HEK293 (cell line): ENCODE data around the gene AZIN2.

Experiments used
- CTCF ChIA-PET: fragments of 350-600 bp; formaldehyde crosslinking; extraction: SDS; loops from one replicate; lab custom pipeline; 2021; ENCODE audit warnings: antibody characterized with exemption; lab: Yijun Ruan, JAX
- POLR2A ChIA-PET: fragments of 300-600 bp; formaldehyde crosslinking; extraction: SDS; loops from one replicate; lab custom pipeline; 2020; ENCODE audit warnings: antibody characterized with exemption, inconsistent platforms; lab: Yijun Ruan, JAX
- H3K27ac ChIP-seq: fragments of 200-500 bp; sonication (Bioruptor generic); 2 replicates; pipeline ENCODE4 v1.5.1; 2014; ENCODE audit warnings: low read depth, low read length, control low read depth, inconsistent platforms; ENCODE audit errors: extremely low read depth
- H3K36me3 ChIP-seq, 2 experiments: fragments of 200-500 bp in 1 of 2; sonication (Bioruptor generic) in 1 of 2; 1 replicate in 1 of 2; 2 replicates in 1 of 2; pipeline ENCODE4 v1.5.1; 2014 to 2017; ENCODE audit warnings: inconsistent platforms in 2 of 2, low read length in 2 of 2; ENCODE audit not compliant: control insufficient read depth in 2 of 2, insufficient read depth in 1 of 2
- H3K4me1 ChIP-seq: fragments of 200-500 bp; sonication (Bioruptor generic); 2 replicates; pipeline ENCODE4 v1.5.1; 2014; ENCODE audit warnings: mild to moderate bottlenecking, low read length, inconsistent platforms; ENCODE audit not compliant: control insufficient read depth, insufficient read depth
- H3K4me3 ChIP-seq: 2 replicates; pipeline ENCODE4 v1.5.1; 2011; ENCODE audit warnings: low read depth, mild to moderate bottlenecking, control low read depth, low read length, moderate library complexity
- H3K9me3 ChIP-seq: fragments of 200-500 bp; sonication (Bioruptor generic); 2 replicates; pipeline ENCODE4 v1.5.1; 2014; ENCODE audit warnings: low read depth, low read length, inconsistent platforms; ENCODE audit not compliant: control insufficient read depth, insufficient read depth
- GLI4 ChIP-seq: fragments of 450-650 bp; formaldehyde crosslinking; IDR thresholded peaks from 2 replicates; pipeline ENCODE4 v1.5.1; 2016; ENCODE audit warnings: missing biosample characterization, missing genetic modification characterization
- GLIS1 ChIP-seq: fragments of 450-650 bp; formaldehyde crosslinking; IDR thresholded peaks from 2 replicates; pipeline ENCODE4 v1.5.1; 2016; ENCODE audit warnings: missing biosample characterization, missing genetic modification characterization
- MZF1 ChIP-seq: fragments of 450-650 bp; formaldehyde crosslinking; IDR thresholded peaks from 2 replicates; pipeline ENCODE4 v1.5.1; 2017; ENCODE audit warnings: missing biosample characterization, missing genetic modification characterization, borderline replicate concordance
- OSR2 ChIP-seq: fragments of 450-650 bp; formaldehyde crosslinking; IDR thresholded peaks from 2 replicates; pipeline ENCODE4 v1.5.1; 2016; ENCODE audit warnings: missing biosample characterization, missing genetic modification characterization
- SP7 ChIP-seq: fragments of 450-650 bp; formaldehyde crosslinking; IDR thresholded peaks from 2 replicates; pipeline ENCODE4 v1.5.1; 2016; ENCODE audit warnings: missing biosample characterization, missing genetic modification characterization
- ZFHX2 ChIP-seq: fragments of 450-650 bp; formaldehyde crosslinking; conservative IDR thresholded peaks from 2 replicates; pipeline ENCODE4 v1.5.1; 2016; ENCODE audit warnings: missing biosample characterization, missing genetic modification characterization
- ZFP3 ChIP-seq: fragments of 450-650 bp; formaldehyde crosslinking; IDR thresholded peaks from 2 replicates; pipeline ENCODE4 v1.5.1; 2016; ENCODE audit warnings: low read depth, missing biosample characterization, missing genetic modification characterization
- ZNF16 ChIP-seq: fragments of 450-650 bp; formaldehyde crosslinking; IDR thresholded peaks from 2 replicates; pipeline ENCODE4 v1.5.1; 2016; ENCODE audit warnings: low read depth, missing biosample characterization, missing genetic modification characterization
- ZNF175 ChIP-seq: fragments of 450-650 bp; formaldehyde crosslinking; IDR thresholded peaks from 2 replicates; pipeline ENCODE4 v1.5.1; 2016; ENCODE audit warnings: missing biosample characterization, missing genetic modification characterization
- ZNF404 ChIP-seq: fragments of 450-650 bp; formaldehyde crosslinking; IDR thresholded peaks from 2 replicates; pipeline ENCODE4 v1.5.1; 2017; ENCODE audit warnings: missing biosample characterization, missing genetic modification characterization
- ZNF433 ChIP-seq: fragments of 450-650 bp; formaldehyde crosslinking; IDR thresholded peaks from 2 replicates; pipeline ENCODE4 v1.5.1; 2016; ENCODE audit warnings: missing biosample characterization, missing genetic modification characterization, low read depth
- ZNF473 ChIP-seq: fragments of 450-650 bp; formaldehyde crosslinking; IDR thresholded peaks from 2 replicates; pipeline ENCODE4 v1.5.1; 2017; ENCODE audit warnings: missing biosample characterization, missing genetic modification characterization
- ZNF510 ChIP-seq: fragments of 450-650 bp; formaldehyde crosslinking; IDR thresholded peaks from 2 replicates; pipeline ENCODE4 v1.5.1; 2018; ENCODE audit warnings: mild to moderate bottlenecking, missing genetic modification characterization, missing biosample characterization; ENCODE audit not compliant: insufficient replicate concordance
- ZNF529 ChIP-seq: fragments of 450-650 bp; formaldehyde crosslinking; IDR thresholded peaks from 2 replicates; pipeline ENCODE4 v1.5.1; 2017; ENCODE audit warnings: missing genetic modification characterization, missing biosample characterization; ENCODE audit not compliant: insufficient replicate concordance
- ZNF610 ChIP-seq: fragments of 450-650 bp; formaldehyde crosslinking; IDR thresholded peaks from 2 replicates; pipeline ENCODE4 v1.5.1; 2016; ENCODE audit warnings: missing biosample characterization, missing genetic modification characterization, borderline replicate concordance
- ZSCAN23 ChIP-seq: fragments of 450-650 bp; formaldehyde crosslinking; IDR thresholded peaks from 2 replicates; pipeline ENCODE4 v1.5.1; 2016; ENCODE audit warnings: missing biosample characterization, missing genetic modification characterization
- TF ChIP-seq, protein P1 (sequence below): fragments of 450-650 bp; formaldehyde crosslinking; IDR thresholded peaks from 2 replicates; pipeline ENCODE4 v1.5.1; 2016; ENCODE audit warnings: missing biosample characterization, missing genetic modification characterization
- TF ChIP-seq, protein P2 (sequence below): fragments of 450-650 bp; formaldehyde crosslinking; IDR thresholded peaks from 2 replicates; pipeline ENCODE4 v1.5.1; 2016; ENCODE audit warnings: missing biosample characterization, missing genetic modification characterization, borderline replicate concordance
- TF ChIP-seq, protein P3 (sequence below): fragments of 450-650 bp; formaldehyde crosslinking; IDR thresholded peaks from 2 replicates; pipeline ENCODE4 v1.5.1; 2016; ENCODE audit warnings: missing biosample characterization, missing genetic modification characterization
- TF ChIP-seq, protein P4 (sequence below): IDR thresholded peaks from 2 replicates; pipeline ENCODE4 v1.6.1; 2011; ENCODE audit warnings: mild to moderate bottlenecking, low read depth, low read length, borderline replicate concordance

AZIN2 gene

DNA sequence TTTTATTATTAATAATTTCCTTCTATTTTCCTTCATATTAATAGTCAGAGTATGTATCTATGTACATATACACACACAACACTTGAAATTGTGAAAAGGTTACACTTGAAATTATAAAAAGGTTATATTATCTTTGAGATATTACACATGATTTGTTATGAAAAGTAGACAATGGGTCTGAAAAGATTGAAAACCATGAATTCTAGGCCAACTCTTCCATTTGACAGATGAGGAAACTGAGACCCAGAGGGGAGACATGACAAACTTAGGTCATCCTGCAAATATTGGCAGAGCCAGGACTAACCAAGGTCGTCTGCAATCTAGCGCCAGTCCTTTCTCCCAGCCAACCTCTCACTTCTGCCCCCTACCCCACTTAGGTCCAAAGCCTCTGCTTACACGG is 67.7 kb downstream of the AZIN2 start (continued):
- TF ChIP-seq, protein P1, sequence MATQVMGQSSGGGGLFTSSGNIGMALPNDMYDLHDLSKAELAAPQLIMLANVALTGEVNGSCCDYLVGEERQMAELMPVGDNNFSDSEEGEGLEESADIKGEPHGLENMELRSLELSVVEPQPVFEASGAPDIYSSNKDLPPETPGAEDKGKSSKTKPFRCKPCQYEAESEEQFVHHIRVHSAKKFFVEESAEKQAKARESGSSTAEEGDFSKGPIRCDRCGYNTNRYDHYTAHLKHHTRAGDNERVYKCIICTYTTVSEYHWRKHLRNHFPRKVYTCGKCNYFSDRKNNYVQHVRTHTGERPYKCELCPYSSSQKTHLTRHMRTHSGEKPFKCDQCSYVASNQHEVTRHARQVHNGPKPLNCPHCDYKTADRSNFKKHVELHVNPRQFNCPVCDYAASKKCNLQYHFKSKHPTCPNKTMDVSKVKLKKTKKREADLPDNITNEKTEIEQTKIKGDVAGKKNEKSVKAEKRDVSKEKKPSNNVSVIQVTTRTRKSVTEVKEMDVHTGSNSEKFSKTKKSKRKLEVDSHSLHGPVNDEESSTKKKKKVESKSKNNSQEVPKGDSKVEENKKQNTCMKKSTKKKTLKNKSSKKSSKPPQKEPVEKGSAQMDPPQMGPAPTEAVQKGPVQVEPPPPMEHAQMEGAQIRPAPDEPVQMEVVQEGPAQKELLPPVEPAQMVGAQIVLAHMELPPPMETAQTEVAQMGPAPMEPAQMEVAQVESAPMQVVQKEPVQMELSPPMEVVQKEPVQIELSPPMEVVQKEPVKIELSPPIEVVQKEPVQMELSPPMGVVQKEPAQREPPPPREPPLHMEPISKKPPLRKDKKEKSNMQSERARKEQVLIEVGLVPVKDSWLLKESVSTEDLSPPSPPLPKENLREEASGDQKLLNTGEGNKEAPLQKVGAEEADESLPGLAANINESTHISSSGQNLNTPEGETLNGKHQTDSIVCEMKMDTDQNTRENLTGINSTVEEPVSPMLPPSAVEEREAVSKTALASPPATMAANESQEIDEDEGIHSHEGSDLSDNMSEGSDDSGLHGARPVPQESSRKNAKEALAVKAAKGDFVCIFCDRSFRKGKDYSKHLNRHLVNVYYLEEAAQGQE (tag by site-specific recombination): no peak
- TF ChIP-seq SP7 (tag by site-specific recombination) (no peak), ZNF404 (tag by site-specific recombination) (no peak), GLIS1 (no peak), ZNF610 (tag by site-specific recombination) (no peak), GLI4 (tag by site-specific recombination) (no peak)
- TF ChIP-seq, protein P2, sequence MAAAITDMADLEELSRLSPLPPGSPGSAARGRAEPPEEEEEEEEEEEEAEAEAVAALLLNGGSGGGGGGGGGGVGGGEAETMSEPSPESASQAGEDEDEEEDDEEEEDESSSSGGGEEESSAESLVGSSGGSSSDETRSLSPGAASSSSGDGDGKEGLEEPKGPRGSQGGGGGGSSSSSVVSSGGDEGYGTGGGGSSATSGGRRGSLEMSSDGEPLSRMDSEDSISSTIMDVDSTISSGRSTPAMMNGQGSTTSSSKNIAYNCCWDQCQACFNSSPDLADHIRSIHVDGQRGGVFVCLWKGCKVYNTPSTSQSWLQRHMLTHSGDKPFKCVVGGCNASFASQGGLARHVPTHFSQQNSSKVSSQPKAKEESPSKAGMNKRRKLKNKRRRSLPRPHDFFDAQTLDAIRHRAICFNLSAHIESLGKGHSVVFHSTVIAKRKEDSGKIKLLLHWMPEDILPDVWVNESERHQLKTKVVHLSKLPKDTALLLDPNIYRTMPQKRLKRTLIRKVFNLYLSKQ (tag by site-specific recombination): no peak
- TF ChIP-seq, protein P3, sequence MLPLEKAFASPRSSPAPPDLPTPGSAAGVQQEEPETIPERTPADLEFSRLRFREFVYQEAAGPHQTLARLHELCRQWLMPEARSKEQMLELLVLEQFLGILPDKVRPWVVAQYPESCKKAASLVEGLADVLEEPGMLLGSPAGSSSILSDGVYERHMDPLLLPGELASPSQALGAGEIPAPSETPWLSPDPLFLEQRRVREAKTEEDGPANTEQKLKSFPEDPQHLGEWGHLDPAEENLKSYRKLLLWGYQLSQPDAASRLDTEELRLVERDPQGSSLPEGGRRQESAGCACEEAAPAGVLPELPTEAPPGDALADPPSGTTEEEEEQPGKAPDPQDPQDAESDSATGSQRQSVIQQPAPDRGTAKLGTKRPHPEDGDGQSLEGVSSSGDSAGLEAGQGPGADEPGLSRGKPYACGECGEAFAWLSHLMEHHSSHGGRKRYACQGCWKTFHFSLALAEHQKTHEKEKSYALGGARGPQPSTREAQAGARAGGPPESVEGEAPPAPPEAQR (tag by site-specific recombination): no peak

DNA sequence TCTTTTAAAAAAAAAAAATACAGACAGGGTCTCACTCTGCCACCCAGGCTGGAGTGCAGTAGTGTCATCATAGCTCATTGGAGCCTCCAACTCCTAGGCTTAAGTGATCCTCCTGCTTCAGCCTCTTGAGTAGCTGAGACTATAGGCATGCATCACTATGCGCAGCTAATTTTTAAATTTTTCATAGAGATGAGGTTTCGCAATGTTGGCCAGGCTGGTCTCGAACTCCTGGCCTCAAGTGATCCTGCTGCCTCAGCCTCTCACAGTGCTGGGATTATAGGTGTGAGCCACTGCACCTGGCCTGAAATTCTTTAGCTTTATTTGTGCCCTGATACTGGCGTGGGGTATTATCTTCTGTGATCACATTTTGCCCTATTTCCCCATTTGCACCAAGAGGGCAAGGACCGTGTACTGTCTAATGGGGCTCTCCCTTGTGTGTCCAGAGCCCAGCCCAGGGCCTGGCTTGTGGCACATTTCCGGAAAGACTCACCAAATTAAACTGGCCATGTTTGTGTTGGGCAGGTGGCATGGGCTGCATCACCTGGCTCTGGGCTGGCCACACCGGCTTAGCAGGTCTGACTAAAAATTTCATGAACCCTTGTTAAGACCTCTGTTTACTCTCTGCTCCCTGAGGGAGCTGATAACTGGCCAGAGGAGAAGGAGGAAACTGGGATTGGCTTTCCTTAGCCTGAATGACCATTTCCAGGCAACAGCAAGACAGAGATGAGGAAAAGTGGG is 68.7 kb downstream of the AZIN2 start:
- Histone ChIP-seq H3K36me3 (peaks cover 0 to 17% of the 10 kb centered on the region in 2 experiments; a peak in 1 of 3 replicates), H3K4me3 (no peak overlapping the region), H3K27ac (no peak overlapping the region), H3K4me1 (peaks cover 5% of the 10 kb centered on the region; the same call in 1 of the 2 replicates), H3K9me3 (no peaks in the 10 kb centered on the region)
- CTCF ChIA-PET: interaction anchor here (0.6 to 1.8 kb wide), 6 partner anchors 8 to 303 kb away, joined by 3 to 7 read pairs (median 4); no protein-coding TSS in a partner anchor
- POLR2A ChIA-PET: no interaction called here
- TF ChIP-seq MZF1 (tag by site-specific recombination) (no peak), ZNF16 (no peak), ZFHX2 (tag by site-specific recombination) (no peak), ZNF529 (tag by site-specific recombination) (no peak), ZSCAN23 (tag by site-specific recombination) (no peak), ZNF473 (tag by site-specific recombination) (no peak), OSR2 (no peak), ZFP3 (tag by site-specific recombination) (no peak), ZNF175 (tag by site-specific recombination) (no peak), ZNF433 (tag by site-specific recombination) (no peak), ZNF510 (no peak)
- TF ChIP-seq, protein P4, sequence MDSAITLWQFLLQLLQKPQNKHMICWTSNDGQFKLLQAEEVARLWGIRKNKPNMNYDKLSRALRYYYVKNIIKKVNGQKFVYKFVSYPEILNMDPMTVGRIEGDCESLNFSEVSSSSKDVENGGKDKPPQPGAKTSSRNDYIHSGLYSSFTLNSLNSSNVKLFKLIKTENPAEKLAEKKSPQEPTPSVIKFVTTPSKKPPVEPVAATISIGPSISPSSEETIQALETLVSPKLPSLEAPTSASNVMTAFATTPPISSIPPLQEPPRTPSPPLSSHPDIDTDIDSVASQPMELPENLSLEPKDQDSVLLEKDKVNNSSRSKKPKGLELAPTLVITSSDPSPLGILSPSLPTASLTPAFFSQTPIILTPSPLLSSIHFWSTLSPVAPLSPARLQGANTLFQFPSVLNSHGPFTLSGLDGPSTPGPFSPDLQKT: no peak
